ENCODE measurements around the gene ALPK3. TPM values are rescaled to one million over a fixed set of nuclear protein-coding genes. Genes with fewer than 3 reads are reported as not detected.

The ALPK3 gene
- total RNA-seq, 1 donor from 2014 or later, result 190 TPM

- DNase-seq (ENCODE audit: low read depth), result peak; percentile 98
Observed at GRCh38 chr15:84840741-84841429, 23.7 kb downstream of the ALPK3 start.

GRCh38 chr15:84842781-84843180 is 25.6 kb downstream of the ALPK3 start:
- peak; percentile 60 for DNase-seq (ENCODE audit: low read depth)

- DNase-seq (ENCODE audit: low read depth), result no peak
Observed at GRCh38 chr15:84844964-84845363, 27.8 kb downstream of the ALPK3 start.

GRCh38 chr15:84845631-84846030 is 28.5 kb downstream of the ALPK3 start:
- peak; percentile 46 for DNase-seq (ENCODE audit: low read depth)

- no peak for DNase-seq (ENCODE audit: low read depth)
Observed at GRCh38 chr15:84846269-84846668, 29.1 kb downstream of the ALPK3 start.

- DNase-seq (ENCODE audit: low read depth), result no peak
Observed at GRCh38 chr15:84847382-84847781, 30.2 kb downstream of the ALPK3 start.

- DNase-seq (ENCODE audit: low read depth), result no peak
Observed at GRCh38 chr15:84852212-84852611, 35.1 kb downstream of the ALPK3 start.

GRCh38 chr15:84855136-84855535 is 38.0 kb downstream of the ALPK3 start:
- no peak for DNase-seq (ENCODE audit: low read depth)

- DNase-seq (ENCODE audit: low read depth), result no peak
Observed at GRCh38 chr15:84855765-84856164, 38.6 kb downstream of the ALPK3 start.

GRCh38 chr15:84856731-84857417 is 39.7 kb downstream of the ALPK3 start:
- no peak for DNase-seq (ENCODE audit: low read depth)

GRCh38 chr15:84857418-84858004 is 40.4 kb downstream of the ALPK3 start:
- no peak for DNase-seq (ENCODE audit: low read depth)

GRCh38 chr15:84858231-84858630 is 41.1 kb downstream of the ALPK3 start:
- no peak for DNase-seq (ENCODE audit: low read depth)

GRCh38 chr15:84859144-84859543 is 42.0 kb downstream of the ALPK3 start:
- no peak for DNase-seq (ENCODE audit: low read depth)

- DNase-seq (ENCODE audit: low read depth), result no peak
Observed at GRCh38 chr15:84859651-84860050, 42.5 kb downstream of the ALPK3 start.

GRCh38 chr15:84861781-84862180 is 44.6 kb downstream of the ALPK3 start:
- no peak for DNase-seq (ENCODE audit: low read depth)

GRCh38 chr15:84862214-84862975 is 45.2 kb downstream of the ALPK3 start:
- DNase-seq (ENCODE audit: low read depth), result no peak

GRCh38 chr15:84863565-84864443 is 46.6 kb downstream of the ALPK3 start:
- DNase-seq (ENCODE audit: low read depth), result no peak

- no peak for DNase-seq (ENCODE audit: low read depth)
Observed at GRCh38 chr15:84864444-84864795, 47.3 kb downstream of the ALPK3 start.

GRCh38 chr15:84865074-84865569 is 48.0 kb downstream of the ALPK3 start:
- DNase-seq (ENCODE audit: low read depth), result no peak

- DNase-seq (ENCODE audit: low read depth), result no peak
Observed at GRCh38 chr15:84868037-84868880, 51.1 kb downstream of the ALPK3 start.

Data from myocyte (in vitro differentiated cells).